Activated naive CD8-positive, alpha-beta T cell treated with anti-CD3 and anti-CD28 coated beads, Interleukin-2, amount 50 U/mL, for 16 hours (primary cell): ENCODE data around the gene FBXL19.

ENCODE experiments used
- DNase-seq: peaks from one replicate; pipeline ENCODE4 v3.0.0-alpha.2; 2020; ENCODE audit warnings: low read depth, low spot score

Gene FBXL19

GRCh38 chr16:30946671-30947540, 23.5 kb downstream of the FBXL19 start:
- no peak for DNase-seq

- no peak for DNase-seq
Measured at GRCh38 chr16:30947541-30947858, 24.1 kb downstream of the FBXL19 start.

DNA sequence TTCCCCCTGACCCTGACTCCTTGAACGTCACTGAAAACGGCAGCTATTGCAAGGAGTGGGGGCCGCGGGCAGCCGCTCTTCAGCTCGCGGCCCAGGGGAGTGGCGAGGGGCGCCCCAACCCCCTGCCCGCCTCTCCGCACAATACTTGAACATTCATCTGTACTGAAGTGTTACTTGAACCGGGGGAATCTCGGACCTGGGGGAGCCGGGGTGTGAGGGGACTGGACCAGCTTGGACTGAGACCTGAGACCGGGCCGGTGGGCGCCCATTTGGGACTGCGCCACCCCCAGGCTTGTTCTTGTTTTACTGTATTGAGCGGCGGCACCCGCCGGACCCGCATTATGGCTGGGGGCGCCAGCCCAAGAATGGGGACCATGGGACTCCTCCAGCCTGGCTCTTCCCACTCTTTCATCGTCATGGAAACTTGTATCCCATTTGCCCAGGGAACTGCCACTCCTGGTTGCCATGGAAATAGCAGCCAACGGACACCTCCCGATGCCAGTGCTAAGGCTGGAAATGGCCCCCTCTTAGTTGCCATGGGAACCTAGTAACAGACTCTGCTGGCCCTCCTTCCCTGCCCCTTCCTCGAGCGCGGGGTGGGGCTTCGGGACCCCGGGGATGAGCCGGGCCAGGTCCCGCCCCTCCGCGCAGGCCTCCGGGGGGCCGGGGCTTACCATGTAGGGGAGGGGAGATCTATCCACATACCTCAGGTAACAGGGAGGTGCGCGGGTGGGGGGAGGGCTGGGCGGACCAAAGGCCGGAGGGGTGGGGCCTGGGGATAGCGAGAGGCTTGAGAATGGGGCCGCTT, 24.7 kb downstream of the FBXL19 start:
- no peak for DNase-seq

DNA sequence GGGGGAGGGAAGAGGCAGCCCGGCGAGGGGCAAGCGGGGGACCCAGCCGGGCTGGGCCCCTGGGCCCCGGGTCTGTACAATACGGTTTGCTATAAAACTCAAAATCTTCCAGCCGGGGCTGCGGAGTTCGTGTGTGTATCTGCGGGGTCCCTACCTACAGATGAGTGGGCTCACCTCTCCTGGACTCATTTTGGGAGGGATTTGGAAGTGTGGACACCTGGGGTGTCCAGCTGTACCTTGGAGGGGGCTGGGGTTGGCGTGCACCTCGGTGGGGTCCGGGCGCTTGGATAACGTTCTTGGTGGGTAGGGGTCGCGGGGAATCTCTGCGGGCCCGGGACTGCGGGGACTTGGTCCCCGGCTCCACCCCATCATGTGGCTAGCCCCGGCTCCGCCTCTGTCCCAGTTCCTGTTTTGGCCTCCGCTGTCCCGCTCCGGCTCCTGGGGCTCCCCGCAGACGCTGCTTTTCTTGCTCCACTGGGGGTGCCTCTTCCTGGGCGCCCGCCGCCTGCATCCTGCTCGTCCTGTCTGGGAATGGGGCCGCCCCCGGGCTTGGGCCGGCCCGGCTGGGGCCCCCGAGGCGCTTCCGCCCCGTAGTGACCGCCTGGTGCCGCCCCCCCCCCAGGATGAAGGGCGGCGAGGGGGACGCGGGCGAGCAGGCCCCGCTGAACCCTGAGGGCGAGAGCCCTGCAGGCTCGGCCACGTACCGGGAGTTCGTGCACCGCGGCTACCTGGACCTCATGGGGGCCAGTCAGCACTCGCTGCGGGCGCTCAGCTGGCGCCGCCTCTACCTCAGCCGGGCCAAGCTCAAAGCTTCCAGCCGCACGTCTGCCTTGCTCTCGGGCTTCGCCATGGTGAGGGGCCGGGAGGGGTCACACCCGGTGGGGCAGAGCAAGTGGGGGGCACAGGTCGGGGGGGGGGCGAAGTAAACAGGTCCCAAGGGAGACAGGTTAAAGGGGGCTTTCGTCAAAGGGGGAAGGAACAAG, 25.6 kb downstream of the FBXL19 start, which contains the start of gene ORAI3:
ORAI3 (plus strand) TSS at position 402 of the 983 bp plus-strand sequence; CDS start at position 624, 222 bp downstream.
- no peak for DNase-seq

DNA sequence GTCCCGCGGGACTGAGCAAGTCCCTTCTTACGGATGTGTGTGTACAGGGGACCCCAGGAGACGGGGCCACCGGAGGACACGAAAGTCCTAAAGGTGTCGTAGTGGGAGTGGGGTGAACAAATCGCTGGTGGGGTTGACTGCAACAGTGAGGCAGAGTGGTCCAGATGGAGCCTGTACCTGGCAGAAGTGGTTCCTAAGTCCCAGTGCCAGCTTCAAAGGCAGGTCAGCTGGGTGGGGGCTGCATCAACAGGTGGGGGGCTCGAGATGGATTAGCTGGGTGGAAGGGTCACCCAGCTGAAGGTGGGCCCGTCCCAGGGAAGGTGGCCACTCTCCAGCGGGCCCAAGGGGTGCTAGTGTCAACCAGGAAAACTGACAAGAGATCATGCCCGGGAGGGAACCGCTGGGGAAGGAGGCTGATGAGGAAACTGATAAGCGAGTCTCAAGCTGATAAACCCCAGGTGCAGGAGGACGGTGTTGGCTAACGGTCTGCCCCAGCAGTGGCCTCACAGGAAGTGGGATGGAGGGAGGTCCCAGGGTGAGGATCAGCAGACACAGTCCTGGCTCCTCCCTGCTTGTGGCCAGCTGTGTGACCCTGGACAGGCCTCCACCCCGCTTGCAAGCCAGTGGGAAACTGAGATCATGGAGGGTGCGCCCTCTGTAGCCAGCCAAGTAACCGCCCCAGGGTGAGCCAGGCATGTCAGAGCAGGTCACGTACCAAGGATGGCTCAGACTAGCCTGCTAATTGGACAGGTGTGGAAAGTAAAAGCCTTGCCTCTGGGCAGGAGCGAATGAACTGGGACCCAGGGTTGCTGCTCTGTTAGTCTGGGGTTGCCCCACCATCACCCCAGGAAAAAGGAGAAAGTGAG, 26.5 kb downstream of the FBXL19 start:
- no peak for DNase-seq

DNA sequence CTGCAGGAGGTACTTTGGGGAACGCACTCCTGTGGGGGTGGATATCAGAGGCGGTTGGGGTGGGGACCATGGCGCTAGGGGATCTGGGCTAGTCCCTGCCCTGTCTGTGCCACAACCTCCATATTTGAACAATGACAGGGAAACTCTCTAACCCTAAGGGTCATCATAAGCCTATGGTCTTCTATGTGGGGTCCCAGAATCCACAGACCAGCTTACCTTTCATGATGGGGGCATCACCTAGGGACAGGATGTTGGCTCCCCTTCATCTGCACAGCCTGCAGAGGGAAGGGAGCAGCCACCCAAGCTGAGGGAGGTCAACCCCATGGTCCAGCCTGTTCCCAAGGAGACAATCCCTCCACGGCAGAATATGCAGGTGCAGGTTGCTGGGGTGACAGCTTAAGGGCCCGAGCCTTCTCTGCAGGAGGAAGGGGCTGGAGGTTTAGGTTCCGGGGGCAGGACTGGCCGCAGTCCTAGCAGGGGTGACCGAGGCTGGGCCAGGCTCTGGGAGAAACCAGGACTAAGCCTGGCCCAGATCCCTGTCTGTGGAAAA, 27.2 kb downstream of the FBXL19 start:
- no peak for DNase-seq

DNA sequence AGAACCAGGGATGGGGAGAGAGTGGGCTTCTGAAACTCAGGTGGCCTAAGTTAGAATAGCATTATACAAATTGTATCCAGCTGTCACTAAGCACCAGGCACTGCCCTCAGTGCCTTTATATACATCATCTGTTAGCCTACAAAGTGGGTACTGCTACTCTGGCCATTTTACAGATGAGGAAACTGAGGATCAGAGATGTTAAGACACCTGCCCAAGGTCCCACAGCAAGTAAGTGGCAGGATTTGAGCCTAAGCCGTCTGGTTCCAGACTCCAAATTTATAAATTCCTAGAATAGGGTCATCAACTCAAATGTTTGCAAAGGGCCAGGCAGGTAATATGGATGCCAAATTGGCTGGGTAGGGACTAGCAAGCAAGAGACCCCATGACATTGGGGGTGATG, 27.8 kb downstream of the FBXL19 start:
- DNase-seq, result no peak

DNA sequence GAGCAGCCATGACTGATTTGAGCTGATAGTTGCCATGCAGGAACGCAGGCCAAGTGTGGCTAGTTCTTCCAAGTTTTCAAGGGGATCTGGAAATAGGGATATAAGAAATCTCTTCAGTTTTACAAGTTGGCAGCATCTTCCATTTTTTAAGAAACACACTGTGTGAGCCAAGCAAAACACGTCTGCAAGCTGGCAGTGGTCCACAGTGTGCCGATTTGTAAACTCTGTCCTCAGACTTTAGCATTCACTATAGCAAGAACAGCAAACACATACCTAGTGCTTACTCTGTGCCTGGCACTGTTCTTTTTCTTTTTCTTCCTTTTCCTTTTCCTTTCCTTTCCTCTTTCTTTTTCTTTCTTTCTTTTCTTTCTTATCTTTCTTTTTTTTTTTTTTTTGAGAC, 28.4 kb downstream of the FBXL19 start:
- no peak for DNase-seq

- no peak for DNase-seq
Measured at GRCh38 chr16:30953111-30953510, 29.7 kb downstream of the FBXL19 start.

DNA sequence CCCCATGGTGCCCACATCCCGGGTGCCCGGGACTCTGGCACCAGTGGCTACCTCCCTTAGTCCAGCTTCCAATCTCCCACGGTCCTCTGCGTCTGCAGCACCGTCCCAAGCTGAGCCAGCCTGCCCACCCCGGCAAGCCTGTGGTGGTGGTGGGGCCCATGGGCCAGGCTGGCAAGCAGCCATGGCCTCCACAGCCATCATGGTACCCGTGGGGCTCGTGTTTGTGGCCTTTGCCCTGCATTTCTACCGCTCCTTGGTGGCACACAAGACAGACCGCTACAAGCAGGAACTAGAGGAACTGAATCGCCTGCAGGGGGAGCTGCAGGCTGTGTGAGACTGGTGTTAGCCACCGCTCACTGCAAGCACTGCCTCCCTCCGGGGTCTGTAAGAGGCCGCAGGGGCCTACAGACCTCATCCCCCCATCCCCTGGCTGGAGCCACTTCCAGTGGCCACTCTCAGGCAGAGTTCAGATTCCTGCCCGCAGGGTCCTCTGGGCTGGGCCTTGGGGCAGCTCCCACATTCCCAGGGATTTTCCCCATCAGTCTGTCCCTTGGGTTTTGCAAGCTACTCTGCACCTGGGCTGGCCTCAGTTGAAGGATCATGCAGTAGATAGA, 30.2 kb downstream of the FBXL19 start:
- DNase-seq, result peak; percentile 27

- no peak for DNase-seq
Measured at GRCh38 chr16:30954993-30955392, 31.6 kb downstream of the FBXL19 start.

GRCh38 chr16:30956601-30957455, 33.5 kb downstream of the FBXL19 start:
- DNase-seq, result peak; percentile 87

DNA sequence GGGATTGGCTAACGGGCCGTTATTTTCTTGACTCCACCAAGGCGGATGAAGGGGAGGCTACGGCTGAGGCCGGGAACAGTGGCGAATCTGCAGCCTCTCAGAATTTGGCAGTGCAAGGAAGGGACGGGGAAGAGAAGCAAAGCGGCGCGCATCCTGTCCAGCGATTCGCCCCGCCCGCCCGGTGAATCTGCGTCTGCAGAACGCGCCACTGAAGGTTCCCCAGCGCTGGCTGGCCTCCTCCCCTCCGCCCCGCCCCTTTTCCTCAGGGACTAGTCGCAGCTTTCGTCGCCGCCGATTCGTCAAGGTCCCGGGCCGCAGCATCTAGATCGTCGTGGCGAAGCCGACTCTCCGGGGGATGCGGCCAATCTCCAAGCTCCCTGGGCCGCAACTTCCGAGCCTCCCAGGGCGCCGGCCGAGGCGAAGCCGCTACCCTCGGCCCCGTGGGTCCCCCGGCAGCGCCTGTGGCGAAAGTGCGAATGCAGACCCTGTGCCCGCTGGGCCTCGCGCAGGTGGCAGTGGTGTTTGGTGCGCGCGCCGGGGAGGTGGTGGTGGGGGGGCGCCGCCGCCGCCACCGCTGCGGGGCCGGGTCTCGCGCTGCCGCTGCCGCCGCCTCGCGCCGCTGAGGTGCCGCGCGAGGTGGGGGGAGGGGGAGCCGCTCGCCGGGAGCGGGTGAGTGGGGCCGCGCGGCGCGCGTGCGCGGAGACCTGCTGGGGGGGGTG, 34.2 kb downstream of the FBXL19 start, which contains the start of gene SETD1A:
SETD1A (plus strand) TSS at position 299 of the 719 bp plus-strand sequence. CDS start 978 bp downstream, outside the sequence.
- peak; percentile 93 for DNase-seq

DNA sequence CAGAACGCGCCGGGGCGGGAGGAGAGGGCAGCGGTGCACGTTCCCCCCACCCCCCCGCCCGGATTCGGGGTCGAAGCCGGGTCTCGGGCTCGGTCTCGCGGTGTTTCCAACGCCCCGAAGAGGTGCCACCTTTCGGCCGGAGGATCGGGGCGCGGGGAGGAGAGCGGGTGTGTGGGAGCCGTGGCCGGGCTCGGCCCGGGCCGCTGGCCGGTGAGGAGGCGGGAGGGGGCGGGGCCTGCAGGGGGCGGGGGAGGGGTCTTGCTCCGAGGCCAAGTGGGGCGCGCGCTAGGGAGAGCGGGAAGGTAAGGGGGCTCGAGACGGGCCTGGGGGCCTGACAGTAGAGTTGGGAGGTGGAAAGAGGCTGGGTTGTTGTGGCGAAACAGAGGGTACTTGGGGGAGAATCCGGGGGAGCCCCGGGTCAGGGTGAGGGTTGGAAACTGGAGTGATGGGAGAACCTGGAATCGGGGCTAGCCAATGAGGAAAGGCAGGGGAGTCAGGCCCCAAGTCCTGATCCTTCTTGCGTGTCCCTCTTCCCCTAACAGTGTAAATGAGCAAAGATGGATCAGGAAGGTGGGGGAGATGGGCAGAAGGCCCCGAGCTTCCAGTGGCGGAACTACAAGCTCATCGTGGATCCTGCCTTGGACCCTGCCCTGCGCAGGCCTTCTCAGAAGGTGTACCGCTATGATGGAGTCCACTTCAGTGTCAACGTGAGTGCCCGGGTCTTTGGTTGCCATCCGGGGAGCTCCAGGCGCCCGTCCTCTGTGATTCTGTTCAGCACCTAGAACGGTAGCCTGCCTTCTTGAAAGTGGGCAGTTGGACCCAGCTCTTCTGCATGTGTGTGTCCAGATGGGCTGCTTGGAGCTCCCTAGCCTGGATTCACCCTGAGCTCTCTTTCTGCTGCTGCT, 35.1 kb downstream of the FBXL19 start:
- DNase-seq, result no peak

- no peak for DNase-seq
Measured at GRCh38 chr16:30961384-30961783, 38.0 kb downstream of the FBXL19 start.

- DNase-seq, result no peak
Measured at GRCh38 chr16:30963925-30964511, 40.6 kb downstream of the FBXL19 start.
